HFFc6 (cell line): ENCODE results near the gene NKAPD1. TPM values are rescaled to one million over a fixed set of nuclear protein-coding genes. Genes with fewer than 3 reads are reported as not detected.
"Not testable (repeated sequence)": the region's sequence is repeated elsewhere in the genome, so short reads cannot be mapped to it uniquely, and the experiment has no call there.

Source experiments
- DNase-seq: peaks from one replicate; pipeline ENCODE4 v3.0.0-alpha.2; 2018
- H3K27ac Mint-ChIP-seq: 2 replicates; pipeline ENCODE4 v1.8.0; 2020; ENCODE audit warnings: mild to moderate bottlenecking, mixed read lengths
- H3K27me3 Mint-ChIP-seq: 2 replicates; pipeline ENCODE4 v1.8.0; 2021; ENCODE audit warnings: mild to moderate bottlenecking, moderate library complexity, mixed read lengths; ENCODE audit not compliant: insufficient read depth
- H3K36me3 Mint-ChIP-seq: 2 replicates; pipeline ENCODE4 v1.8.0; 2021; ENCODE audit warnings: low read depth, mixed read lengths
- H3K4me1 Mint-ChIP-seq: 2 replicates; pipeline ENCODE4 v1.8.0; 2020; ENCODE audit warnings: low read depth, mixed read lengths
- H3K4me3 Mint-ChIP-seq: 2 replicates; pipeline ENCODE4 v1.8.0; 2020; ENCODE audit warnings: mild to moderate bottlenecking, moderate library complexity, mixed read lengths
- H3K9me3 Mint-ChIP-seq: 2 replicates; pipeline ENCODE4 v1.8.0; 2020; ENCODE audit warnings: mild to moderate bottlenecking, mixed read lengths
- CTCF ChIP-seq: fragments of 200-600 bp; sonication (generic); IDR thresholded peaks from 2 replicates; pipeline ENCODE4 v1.5.0; 2021; ENCODE audit warnings: antibody characterized with exemption, mild to moderate bottlenecking
- long read RNA-seq: library from polyadenylated mRNA; unstranded; transcript quantifications from one replicate; pipeline ENCODE4 v2.0.0, GENCODE V29; 2019
- total RNA-seq, 6 experiments: library from RNA; stranded (reverse); fragmentation: NEBNext Ultra II Directional; extraction: Animal tissue kit (Norgen Biotek cat#: 25700); gene quantifications; 2 replicates in 1 of 6; 3 replicates in 5 of 6; pipeline ENCODE4 v1.2.3, GENCODE V29; 2021

The NKAPD1 gene, protein sequence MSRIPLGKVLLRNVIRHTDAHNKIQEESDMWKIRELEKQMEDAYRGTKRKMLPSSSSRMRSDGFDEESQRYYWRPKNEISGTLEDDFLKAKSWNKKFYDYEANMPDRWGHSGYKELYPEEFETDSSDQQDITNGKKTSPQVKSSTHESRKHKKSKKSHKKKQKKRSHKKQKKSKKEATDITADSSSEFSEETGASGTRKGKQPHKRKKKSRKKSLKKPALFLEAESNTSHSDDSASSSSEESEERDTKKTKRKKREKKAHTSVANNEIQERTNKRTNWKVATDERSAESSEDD
- 10 to 100 TPM; 17.0 to 22.2 (median 19.8) TPM for total RNA-seq
- long read RNA-seq, transcript NKAPD1-202 (6 exons, 3,669 nt) = major isoform, 8 of 25 reads
- long read RNA-seq, partial matches to known transcripts = 5 of 25 reads
- long read RNA-seq, other reads (novel, unspliced or antisense) = 10 of 25 reads

GRCh38 chr11:112073941-112074811, at the start of gene NKAPD1, which contains the start of gene PIH1D2:
Gene NKAPD1 (plus strand): TSS chr11:112074299. CDS start chr11:112075575, 1,276 bp downstream.
Gene PIH1D2 (minus strand): TSS chr11:112074017. CDS start chr11:112073174, 843 bp downstream.
- Mint-ChIP-seq H3K27ac (peak within 1 kb of the TSS; percentile 99), H3K36me3 (peaks cover 22% of the 10 kb centered on the region), H3K27me3 (no peaks in the 10 kb centered on the region), H3K4me3 (peak within 1 kb of the TSS; percentile 98), H3K9me3 (no peaks in the 10 kb centered on the region), H3K4me1 (peaks cover 34% of the 10 kb centered on the region)
- TF ChIP-seq CTCF = no peak; the same call in none of the 2 replicates
- DNase-seq = peak; percentile 88

DNA sequence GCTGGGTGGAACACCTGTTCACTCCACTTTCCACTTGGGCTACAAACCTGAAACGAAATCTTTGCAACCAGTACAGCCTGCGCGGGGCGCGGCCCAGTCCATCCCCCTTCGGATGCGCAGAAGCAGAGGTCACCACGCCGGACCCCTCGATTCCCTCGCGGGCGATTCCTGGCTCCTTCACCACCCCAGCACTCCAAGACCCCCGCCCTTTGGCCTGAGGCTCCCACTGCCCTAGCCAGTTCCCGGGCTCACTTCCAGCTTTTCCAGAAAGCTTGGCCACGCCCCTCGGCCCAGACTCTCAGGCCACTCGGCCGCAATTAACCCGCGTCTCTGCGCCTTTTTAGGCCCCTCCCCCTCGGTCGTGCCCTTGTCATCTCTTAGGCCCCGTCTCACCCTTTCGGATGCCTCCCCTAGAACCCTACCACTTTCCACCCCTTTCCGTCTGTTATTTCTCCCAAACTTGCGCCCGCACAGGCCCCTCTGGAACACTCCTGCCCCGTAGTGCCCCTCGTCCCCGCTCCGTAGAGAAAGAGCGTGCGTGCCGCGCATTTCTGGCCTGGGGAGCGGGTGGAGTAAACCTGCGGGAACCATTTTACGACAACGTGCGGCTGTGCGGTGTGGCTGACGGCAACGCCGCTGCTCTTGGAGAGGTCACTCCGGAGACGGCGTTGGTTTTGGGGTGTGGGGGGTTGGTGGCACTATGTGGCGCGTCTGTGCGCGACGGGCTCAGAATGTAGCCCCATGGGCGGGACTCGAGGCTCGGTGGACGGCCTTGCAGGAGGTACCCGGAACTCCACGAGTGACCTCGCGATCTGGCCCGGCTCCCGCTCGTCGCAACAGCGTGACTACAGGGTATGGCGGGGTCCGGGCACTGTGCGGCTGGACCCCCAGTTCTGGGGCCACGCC, 49.1 kb upstream of the NKAPD1 start, which contains the start of gene DLAT:
Gene DLAT (plus strand): TSS at position 636 of the 906 bp plus-strand sequence. CDS start 65 bp downstream, at position 701.
- Mint-ChIP-seq H3K9me3 (no peaks in the 10 kb centered on the region), H3K4me1 (peaks cover 18% of the 10 kb centered on the region), H3K36me3 (peaks cover 21% of the 10 kb centered on the region), H3K27me3 (no peaks in the 10 kb centered on the region), H3K4me3 (peak within 1 kb of the TSS; percentile 97), H3K27ac (peak within 1 kb of the TSS; percentile 96)
- DNase-seq = peak; percentile 81
- TF ChIP-seq CTCF = no peak

GRCh38 chr11:112025707-112026106, 48.4 kb upstream of the NKAPD1 start:
- TF ChIP-seq CTCF = no peak
- peaks cover 18% of the 10 kb centered on the region for H3K4me1 Mint-ChIP-seq
- peaks cover 19% of the 10 kb centered on the region for H3K36me3 Mint-ChIP-seq
- H3K27ac Mint-ChIP-seq = peak overlapping the region; percentile 96
- peak; percentile 13 for DNase-seq
- no peaks in the 10 kb centered on the region for H3K27me3 Mint-ChIP-seq
- no peaks in the 10 kb centered on the region for H3K9me3 Mint-ChIP-seq
- H3K4me3 Mint-ChIP-seq = peak overlapping the region; percentile 97

DNA sequence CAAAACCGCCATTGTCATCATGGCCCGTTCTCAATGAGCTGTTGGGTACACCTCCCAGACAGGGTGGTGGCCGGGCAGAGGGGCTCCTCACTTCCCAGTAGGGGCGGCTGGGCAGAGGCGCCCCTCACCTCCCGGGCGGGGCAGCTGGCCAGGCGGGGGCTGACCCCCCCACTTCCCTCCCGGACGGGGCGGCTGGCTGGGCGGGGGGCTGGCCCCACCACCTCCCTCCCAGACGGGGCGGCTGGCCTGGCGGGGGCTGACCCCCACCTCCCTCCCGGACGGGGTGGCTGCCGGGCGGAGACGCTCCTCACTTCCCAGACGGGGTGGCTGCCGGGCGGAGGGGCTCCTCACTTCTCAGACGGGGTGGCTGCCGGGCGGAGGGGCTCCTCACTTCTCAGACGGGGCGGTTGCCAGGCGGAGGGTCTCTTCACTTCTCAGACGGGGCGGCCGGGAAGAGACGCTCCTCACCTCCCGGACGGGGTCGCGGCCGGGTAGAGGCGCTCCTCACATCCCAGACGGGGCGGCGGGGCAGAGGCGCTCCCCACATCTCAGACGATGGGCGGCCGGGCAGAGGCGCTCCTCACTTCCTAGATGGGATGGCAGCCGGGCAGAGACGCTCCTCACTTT, 47.2 kb upstream of the NKAPD1 start:
- Mint-ChIP-seq H3K4me1 (peaks cover 18% of the 10 kb centered on the region), H3K36me3 (peaks cover 19% of the 10 kb centered on the region)
- H3K27ac Mint-ChIP-seq, DNase-seq, H3K9me3 Mint-ChIP-seq, H3K27me3 Mint-ChIP-seq, H3K4me3 Mint-ChIP-seq: not testable (repeated sequence)

GRCh38 chr11:112029460-112029859, 44.6 kb upstream of the NKAPD1 start:
- no peaks in the 10 kb centered on the region for H3K27me3 Mint-ChIP-seq
- H3K4me1 Mint-ChIP-seq = peaks cover 7% of the 10 kb centered on the region
- DNase-seq = no peak
- no peak overlapping the region for H3K27ac Mint-ChIP-seq
- peaks cover 19% of the 10 kb centered on the region for H3K36me3 Mint-ChIP-seq
- no peak for TF ChIP-seq CTCF
- H3K9me3 Mint-ChIP-seq = no peaks in the 10 kb centered on the region
- no peak overlapping the region for H3K4me3 Mint-ChIP-seq
